ENCODE results near the gene IPO13.

Gene IPO13

DNA sequence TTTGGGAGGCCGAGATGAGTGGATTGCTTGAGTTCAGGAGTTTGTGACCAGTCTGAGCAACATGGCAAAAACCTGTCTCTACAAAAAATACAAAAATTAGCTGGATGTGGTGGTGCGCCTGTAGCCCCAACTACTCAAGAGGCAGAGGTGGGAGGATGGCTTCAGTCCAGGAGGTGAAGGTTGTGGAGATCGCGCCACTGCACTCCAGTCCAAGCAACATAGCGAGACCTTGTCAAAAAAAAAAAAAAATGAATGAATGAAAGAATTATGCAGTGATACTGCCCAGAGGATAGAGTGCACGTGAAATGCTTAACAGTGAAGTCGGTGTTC is 22.6 kb downstream of the IPO13 start:
- no peak for DNase-seq (ENCODE audit: low read depth)
- peak overlapping the region; percentile 99; the same call in 1 of the 2 replicates for H3K4me3 ChIP-seq (ENCODE audit: low read depth, low read length)
- TF ChIP-seq, protein P1, sequence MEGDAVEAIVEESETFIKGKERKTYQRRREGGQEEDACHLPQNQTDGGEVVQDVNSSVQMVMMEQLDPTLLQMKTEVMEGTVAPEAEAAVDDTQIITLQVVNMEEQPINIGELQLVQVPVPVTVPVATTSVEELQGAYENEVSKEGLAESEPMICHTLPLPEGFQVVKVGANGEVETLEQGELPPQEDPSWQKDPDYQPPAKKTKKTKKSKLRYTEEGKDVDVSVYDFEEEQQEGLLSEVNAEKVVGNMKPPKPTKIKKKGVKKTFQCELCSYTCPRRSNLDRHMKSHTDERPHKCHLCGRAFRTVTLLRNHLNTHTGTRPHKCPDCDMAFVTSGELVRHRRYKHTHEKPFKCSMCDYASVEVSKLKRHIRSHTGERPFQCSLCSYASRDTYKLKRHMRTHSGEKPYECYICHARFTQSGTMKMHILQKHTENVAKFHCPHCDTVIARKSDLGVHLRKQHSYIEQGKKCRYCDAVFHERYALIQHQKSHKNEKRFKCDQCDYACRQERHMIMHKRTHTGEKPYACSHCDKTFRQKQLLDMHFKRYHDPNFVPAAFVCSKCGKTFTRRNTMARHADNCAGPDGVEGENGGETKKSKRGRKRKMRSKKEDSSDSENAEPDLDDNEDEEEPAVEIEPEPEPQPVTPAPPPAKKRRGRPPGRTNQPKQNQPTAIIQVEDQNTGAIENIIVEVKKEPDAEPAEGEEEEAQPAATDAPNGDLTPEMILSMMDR (IDR thresholded peaks at IDR 0.05; ENCODE audit: control insufficient read depth, extremely low read depth, insufficient read depth): no peak

DNA sequence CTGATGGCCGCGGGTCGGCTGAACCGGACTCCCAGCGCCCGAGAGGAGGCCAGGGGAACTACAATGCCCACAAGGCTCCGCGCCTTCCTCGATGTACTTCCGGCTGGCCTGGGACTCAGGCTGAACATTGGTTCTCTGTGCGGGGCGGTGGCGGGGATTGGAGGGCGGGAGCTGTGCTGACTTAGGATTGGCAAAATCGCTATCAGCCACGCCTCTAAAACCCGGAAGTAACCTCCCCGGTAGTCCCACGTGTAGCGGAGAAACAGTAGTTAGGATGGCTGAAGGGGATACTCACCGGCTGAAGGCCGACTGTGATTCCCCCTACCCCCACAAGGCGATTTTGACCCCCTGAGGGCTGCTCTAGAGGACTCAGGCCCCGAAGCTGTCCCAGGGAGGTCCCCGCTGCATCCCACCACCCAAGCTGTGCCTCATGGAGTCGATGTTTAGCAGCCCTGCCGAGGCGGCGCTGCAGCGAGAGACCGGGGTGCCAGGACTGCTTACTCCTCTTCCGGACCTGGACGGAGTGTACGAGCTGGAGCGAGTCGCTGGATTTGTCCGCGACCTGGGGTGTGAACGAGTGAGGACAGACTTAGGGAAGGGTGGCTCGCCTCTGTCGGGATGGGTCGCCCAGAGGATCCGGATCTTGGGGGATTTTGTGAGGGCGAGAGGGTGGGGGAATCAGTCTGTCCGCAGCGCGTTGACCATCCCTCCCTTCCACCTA is 23.2 kb downstream of the IPO13 start, which contains the start of gene DPH2:
Gene DPH2 (plus strand): TSS at position 265 of the 721 bp plus-strand sequence. CDS start 166 bp downstream, at position 431.
- peak; percentile 94 for DNase-seq (ENCODE audit: low read depth)
- TF ChIP-seq, protein P1 (IDR thresholded peaks at IDR 0.05; ENCODE audit: control insufficient read depth, extremely low read depth, insufficient read depth): no peak

DNA sequence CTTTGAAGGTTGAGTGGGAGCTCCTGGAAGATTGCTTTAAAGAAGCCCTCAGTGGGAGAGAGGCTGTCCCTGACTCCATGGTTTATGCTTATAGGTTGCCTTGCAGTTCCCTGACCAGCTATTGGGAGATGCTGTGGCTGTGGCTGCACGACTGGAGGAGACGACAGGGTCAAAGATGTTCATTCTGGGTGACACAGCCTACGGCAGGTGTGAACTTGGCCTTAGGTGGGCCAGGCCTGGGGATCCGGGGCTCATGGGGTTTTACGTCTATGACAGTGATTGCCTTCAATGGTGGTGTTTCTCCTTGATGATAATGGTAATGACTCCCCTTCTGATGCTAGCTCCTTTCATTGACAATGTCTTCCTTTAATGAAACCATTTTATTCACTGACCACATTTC is 23.8 kb downstream of the IPO13 start:
- DNase-seq (ENCODE audit: low read depth): no peak
- TF ChIP-seq, protein P1 (IDR thresholded peaks at IDR 0.05; ENCODE audit: control insufficient read depth, extremely low read depth, insufficient read depth): no peak
- H3K4me3 ChIP-seq (ENCODE audit: low read depth, low read length): peak overlapping the region; percentile 99

More for the DNA sequence above, 23.2 kb downstream of the IPO13 start, which contains the start of gene DPH2:
- peak within 1 kb of the TSS; percentile 99 for H3K4me3 ChIP-seq (ENCODE audit: low read depth, low read length)

DNA sequence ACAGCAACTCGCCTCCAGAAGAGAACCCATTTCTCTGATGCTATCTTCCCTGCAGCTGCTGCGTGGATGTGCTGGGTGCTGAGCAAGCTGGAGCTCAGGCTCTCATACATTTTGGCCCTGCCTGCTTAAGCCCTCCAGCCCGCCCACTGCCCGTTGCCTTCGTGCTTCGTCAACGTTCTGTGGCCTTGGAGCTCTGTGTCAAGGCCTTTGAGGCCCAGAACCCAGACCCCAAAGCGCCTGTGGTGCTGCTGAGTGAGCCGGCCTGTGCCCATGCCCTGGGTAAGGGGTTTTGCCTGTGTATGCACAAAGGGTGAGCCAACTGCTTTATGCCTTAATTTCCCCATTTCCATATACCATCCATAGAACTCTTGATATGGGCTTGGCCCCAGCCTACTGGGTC is 24.2 kb downstream of the IPO13 start:
- DNase-seq (ENCODE audit: low read depth): no peak
- TF ChIP-seq, protein P1 (IDR thresholded peaks at IDR 0.05; ENCODE audit: control insufficient read depth, extremely low read depth, insufficient read depth): no peak

DNA sequence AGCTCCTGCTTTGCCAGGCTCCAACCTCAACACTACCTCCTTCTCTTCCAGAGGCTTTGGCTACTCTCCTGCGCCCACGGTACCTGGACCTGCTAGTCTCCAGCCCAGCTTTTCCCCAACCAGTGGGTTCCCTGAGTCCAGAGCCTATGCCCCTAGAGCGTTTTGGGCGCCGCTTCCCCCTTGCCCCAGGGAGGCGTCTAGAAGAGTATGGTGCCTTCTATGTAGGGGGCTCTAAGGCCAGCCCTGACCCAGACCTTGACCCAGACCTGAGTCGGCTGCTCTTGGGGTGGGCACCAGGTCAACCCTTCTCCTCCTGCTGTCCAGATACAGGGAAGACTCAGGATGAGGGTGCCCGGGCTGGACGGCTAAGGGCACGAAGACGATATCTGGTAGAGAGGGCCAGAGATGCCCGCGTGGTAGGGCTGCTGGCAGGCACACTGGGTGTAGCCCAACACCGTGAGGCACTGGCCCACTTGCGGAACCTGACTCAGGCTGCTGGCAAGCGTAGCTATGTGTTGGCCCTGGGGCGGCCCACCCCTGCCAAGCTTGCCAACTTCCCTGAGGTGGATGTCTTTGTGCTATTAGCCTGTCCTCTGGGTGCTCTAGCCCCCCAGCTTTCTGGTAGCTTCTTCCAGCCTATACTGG is 24.7 kb downstream of the IPO13 start:
- no peak overlapping the region for H3K4me3 ChIP-seq (ENCODE audit: low read depth, low read length)
- TF ChIP-seq, protein P1 (IDR thresholded peaks at IDR 0.05; ENCODE audit: control insufficient read depth, extremely low read depth, insufficient read depth): no peak
- no peak for DNase-seq (ENCODE audit: low read depth)

More for the DNA sequence above, 24.2 kb downstream of the IPO13 start:
- H3K4me3 ChIP-seq (ENCODE audit: low read depth, low read length): peak overlapping the region; percentile 99

DNA sequence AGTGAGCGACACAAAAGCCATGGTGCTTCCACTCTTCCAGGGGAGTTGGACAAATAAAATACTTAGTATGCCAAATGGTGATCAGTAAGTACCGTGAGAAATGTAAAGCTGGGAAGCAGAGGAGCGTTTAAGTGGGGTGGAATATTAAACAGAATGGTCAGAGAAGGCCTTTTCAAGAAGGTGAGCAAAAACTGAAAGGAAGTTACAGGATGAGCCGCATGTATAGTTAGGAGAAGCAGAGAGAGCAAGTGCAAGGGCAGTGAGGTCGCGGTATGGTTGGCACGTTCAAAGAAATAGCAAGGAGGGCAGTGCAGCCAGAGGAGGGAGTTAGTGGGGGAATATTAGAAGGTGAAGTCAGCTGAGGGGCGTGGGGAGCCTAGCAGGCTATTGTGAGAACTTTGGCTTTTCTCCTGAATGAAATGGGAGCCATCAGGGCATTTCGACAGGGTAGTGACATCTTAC is 27.3 kb downstream of the IPO13 start:
- H3K4me3 ChIP-seq (ENCODE audit: low read depth, low read length): peak overlapping the region; percentile 98
- TF ChIP-seq, protein P1 (IDR thresholded peaks at IDR 0.05; ENCODE audit: control insufficient read depth, extremely low read depth, insufficient read depth): no peak
- no peak for DNase-seq (ENCODE audit: low read depth)
